IPS-18a (cell line): ENCODE results near the gene KCTD17.

Experiments used
- H3K27ac ChIP-seq: one replicate; pipeline ENCODE4 v1.5.1; 2013; ENCODE audit warnings: low read length
- H3K27me3 ChIP-seq: one replicate; pipeline ENCODE4 v1.6.1; 2013; ENCODE audit warnings: mild to moderate bottlenecking, low read length; ENCODE audit not compliant: control insufficient read depth, insufficient read depth
- H3K36me3 ChIP-seq: one replicate; pipeline ENCODE4 v1.6.1; 2013; ENCODE audit warnings: low read depth, low read length; ENCODE audit not compliant: control insufficient read depth
- H3K4me1 ChIP-seq: one replicate; pipeline ENCODE4 v1.6.1; 2013; ENCODE audit warnings: low read depth, low read length; ENCODE audit not compliant: control insufficient read depth
- H3K4me3 ChIP-seq: one replicate; pipeline ENCODE4 v1.5.1; 2013; ENCODE audit warnings: low read length
- H3K9ac ChIP-seq: one replicate; pipeline ENCODE4 v1.6.1; 2013; ENCODE audit warnings: mild to moderate bottlenecking, low read length, moderate library complexity
- H3K9me3 ChIP-seq: one replicate; pipeline ENCODE4 v1.6.1; 2013; ENCODE audit warnings: low read depth, low read length; ENCODE audit not compliant: control insufficient read depth

The KCTD17 gene

DNA sequence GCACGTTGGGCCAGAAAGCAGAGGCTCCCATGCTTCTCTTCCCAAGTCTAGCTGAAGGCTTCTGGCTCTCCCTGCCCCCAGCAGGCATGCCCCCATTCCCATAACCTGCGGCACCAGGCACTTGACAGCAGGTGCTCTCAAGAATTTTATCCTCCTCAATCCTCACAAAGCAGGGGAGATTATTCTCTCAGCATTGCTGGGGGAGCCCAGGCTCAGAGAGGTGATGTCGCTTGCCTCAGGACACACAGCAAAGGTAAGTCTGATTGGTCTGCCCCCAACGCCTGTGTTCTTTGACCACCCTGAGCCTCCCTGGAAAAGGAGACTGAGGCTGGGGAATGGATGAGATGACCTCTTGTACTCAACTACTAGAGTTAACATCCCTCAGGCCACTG, 37.1 kb upstream of the KCTD17 start:
- H3K9me3 ChIP-seq, result no peaks in the 10 kb centered on the region
- H3K36me3 ChIP-seq, result peaks cover 7% of the 10 kb centered on the region
- no peak overlapping the region for H3K4me3 ChIP-seq
- H3K9ac ChIP-seq, result no peak overlapping the region
- no peak overlapping the region for H3K27ac ChIP-seq
- H3K4me1 ChIP-seq, result no peaks in the 10 kb centered on the region
- no peaks in the 10 kb centered on the region for H3K27me3 ChIP-seq

- no peaks in the 10 kb centered on the region for H3K4me1 ChIP-seq
- H3K4me3 ChIP-seq, result no peak overlapping the region
- no peaks in the 10 kb centered on the region for H3K9me3 ChIP-seq
- peaks cover 7% of the 10 kb centered on the region for H3K36me3 ChIP-seq
- H3K27ac ChIP-seq, result no peak overlapping the region
- no peaks in the 10 kb centered on the region for H3K27me3 ChIP-seq
- H3K9ac ChIP-seq, result no peak overlapping the region
These were observed 36.5 kb upstream of the KCTD17 start for GRCh38 chr22:37014835-37015586.

- H3K27me3 ChIP-seq, result no peaks in the 10 kb centered on the region
- peaks cover 7% of the 10 kb centered on the region for H3K36me3 ChIP-seq
- H3K4me3 ChIP-seq, result no peak overlapping the region
- no peak overlapping the region for H3K9ac ChIP-seq
- no peaks in the 10 kb centered on the region for H3K9me3 ChIP-seq
- no peaks in the 10 kb centered on the region for H3K4me1 ChIP-seq
- no peak overlapping the region for H3K27ac ChIP-seq
These were observed 36.0 kb upstream of the KCTD17 start for GRCh38 chr22:37015587-37015878.

DNA sequence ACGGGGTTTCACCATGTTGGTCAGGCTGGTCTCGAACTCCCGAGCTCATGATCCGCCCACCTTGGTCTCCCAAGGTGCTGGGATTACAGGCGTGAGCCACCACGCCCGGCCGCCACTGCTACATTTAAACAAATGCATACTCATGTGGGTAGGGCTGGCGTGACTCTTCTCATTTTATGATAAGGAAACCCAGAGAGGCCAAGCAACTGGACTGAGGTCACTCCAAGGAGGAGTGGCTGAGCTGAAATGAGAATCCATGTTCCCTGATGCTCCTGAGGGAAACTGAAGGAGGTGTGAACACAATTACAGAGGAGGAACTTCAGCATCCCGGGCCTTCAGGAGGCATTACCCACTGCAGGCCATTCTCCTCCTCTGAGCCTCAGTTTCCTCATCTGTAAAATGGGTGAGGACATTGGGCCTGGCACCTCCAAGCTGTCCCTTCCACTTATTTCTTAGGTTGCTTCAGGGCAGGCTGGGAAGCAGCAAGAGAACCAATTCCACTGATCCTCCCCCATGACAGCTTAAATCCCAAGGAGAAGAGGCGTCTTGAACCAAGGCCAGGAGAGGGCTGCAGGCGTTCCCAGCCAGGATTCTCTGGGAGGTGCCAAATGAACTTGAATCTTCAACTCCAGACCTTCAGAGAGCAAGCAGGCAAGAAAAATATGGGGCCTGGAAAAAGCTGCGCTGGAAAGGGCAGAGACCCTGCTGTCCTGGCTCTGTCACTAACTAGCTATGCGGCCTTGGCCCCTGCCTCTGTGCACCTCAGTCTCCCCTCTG, 35.2 kb upstream of the KCTD17 start:
- no peaks in the 10 kb centered on the region for H3K9me3 ChIP-seq
- no peak overlapping the region for H3K9ac ChIP-seq

GRCh38 chr22:37017356-37017755, 34.2 kb upstream of the KCTD17 start:
- no peaks in the 10 kb centered on the region for H3K9me3 ChIP-seq
- no peak overlapping the region for H3K4me3 ChIP-seq
- H3K4me1 ChIP-seq, result no peaks in the 10 kb centered on the region
- H3K9ac ChIP-seq, result no peak overlapping the region
- H3K27me3 ChIP-seq, result no peaks in the 10 kb centered on the region
- no peak overlapping the region for H3K27ac ChIP-seq
- peaks cover 7% of the 10 kb centered on the region for H3K36me3 ChIP-seq

More for the DNA sequence above, 35.2 kb upstream of the KCTD17 start:
- Histone ChIP-seq H3K4me1 (no peaks in the 10 kb centered on the region), H3K27me3 (no peaks in the 10 kb centered on the region), H3K36me3 (peaks cover 7% of the 10 kb centered on the region), H3K4me3 (no peak overlapping the region), H3K27ac (no peak overlapping the region)

DNA sequence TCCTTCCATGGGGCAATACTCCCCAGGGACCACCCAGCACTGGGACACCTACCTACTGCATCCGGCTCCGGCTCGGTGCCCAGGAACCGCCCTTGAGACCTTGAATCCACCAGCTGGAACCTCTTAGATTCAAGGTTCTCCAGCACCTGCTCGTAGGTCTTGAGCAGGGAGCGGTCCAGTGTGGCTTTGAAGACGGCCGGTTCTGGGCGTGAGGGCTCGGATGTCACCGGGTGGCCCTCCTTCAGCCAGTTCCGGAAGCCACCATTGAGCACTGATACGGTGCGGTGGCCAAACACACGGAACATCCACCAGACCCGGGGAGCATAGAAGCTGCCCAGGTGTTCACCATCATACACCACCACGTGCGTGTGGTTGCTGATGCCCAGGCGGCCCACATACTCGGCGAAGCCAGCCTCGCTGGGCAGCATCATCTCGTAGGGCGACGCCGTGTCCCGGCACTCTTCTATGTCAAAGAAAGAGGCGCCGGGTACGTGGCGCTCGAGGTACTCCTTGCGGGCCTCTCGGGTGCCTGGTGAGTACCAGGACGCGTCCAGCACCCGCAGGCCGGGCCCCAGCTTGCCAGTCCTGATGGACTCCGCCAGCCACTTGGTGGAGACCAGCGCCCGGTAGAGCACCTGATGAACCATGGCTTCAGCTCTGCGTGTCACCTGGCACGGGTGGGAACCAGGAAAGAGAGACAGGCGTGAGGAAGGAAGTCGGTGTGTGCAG, 33.3 kb upstream of the KCTD17 start:
- no peaks in the 10 kb centered on the region for H3K27me3 ChIP-seq
- H3K27ac ChIP-seq, result no peak overlapping the region
- peak overlapping the region; percentile 56 for H3K9ac ChIP-seq
- peaks cover 7% of the 10 kb centered on the region for H3K36me3 ChIP-seq
- no peaks in the 10 kb centered on the region for H3K4me1 ChIP-seq
- no peaks in the 10 kb centered on the region for H3K9me3 ChIP-seq
- peak overlapping the region; percentile 68 for H3K4me3 ChIP-seq

GRCh38 chr22:37018815-37019308, 32.7 kb upstream of the KCTD17 start:
- Histone ChIP-seq H3K9ac (peak overlapping the region; percentile 56), H3K4me3 (peak overlapping the region; percentile 68), H3K9me3 (no peaks in the 10 kb centered on the region), H3K27ac (no peak overlapping the region), H3K4me1 (no peaks in the 10 kb centered on the region), H3K36me3 (peaks cover 7% of the 10 kb centered on the region), H3K27me3 (no peaks in the 10 kb centered on the region)

DNA sequence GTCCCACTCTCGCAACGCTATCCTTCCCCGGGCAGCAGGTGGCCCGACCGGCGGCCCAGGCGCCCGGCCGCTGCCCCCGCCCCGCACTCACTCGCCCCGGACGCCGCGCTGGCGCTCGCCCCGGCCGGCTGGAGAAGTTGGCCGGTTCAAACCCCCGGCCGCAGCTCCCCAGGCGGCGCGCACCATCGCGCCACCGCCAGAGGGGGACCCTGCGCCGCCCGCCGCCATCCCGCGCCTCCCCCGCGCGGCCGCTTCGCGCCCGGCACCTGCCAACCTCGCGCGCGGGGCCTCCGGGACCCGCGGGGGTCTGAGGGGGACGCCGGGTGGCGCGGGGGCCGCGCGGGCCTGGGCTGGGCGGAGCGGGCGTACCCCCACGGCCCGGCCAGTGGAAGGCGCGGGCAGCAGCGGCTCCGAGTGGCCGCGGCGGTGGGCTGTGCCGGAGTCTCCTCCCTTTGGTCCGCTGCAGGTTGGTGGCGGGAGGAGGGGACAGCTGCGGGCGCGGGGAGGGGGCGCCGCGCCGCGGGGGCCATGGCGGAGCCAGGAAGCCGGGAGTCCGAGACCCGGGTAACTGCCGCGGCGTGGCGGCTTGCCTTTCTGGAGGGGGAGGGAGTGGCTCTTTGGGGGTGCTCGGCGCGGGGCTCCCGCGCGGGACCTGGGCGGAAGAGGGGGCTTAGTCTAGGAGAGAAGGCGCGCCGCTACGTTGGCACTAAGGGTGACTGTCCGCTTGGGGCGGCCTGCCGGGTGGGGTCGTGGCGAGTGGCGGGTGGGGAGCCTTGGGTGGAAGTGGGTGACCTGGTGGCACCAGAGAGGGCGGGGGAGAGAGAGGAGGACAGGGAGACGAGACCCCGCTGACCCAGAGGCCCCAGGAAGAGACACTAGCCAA, 32.0 kb upstream of the KCTD17 start, which contains the start of the genes MPST and TST:
Gene MPST (plus strand): TSS at position 434 of the 883 bp plus-strand sequence. CDS start 95 bp downstream, at position 529.
Gene TST (minus strand): TSS at position 139 of the 883 bp plus-strand sequence. CDS start 715 bp downstream, outside the sequence.
- no peaks in the 10 kb centered on the region for H3K9me3 ChIP-seq
- H3K27ac ChIP-seq, result peak within 1 kb of the TSS; percentile 13
- H3K36me3 ChIP-seq, result peaks cover 7% of the 10 kb centered on the region
- H3K4me3 ChIP-seq, result peak within 1 kb of the TSS; percentile 80
- no peaks in the 10 kb centered on the region for H3K4me1 ChIP-seq
- no peaks in the 10 kb centered on the region for H3K27me3 ChIP-seq
- peak within 1 kb of the TSS; percentile 81 for H3K9ac ChIP-seq

DNA sequence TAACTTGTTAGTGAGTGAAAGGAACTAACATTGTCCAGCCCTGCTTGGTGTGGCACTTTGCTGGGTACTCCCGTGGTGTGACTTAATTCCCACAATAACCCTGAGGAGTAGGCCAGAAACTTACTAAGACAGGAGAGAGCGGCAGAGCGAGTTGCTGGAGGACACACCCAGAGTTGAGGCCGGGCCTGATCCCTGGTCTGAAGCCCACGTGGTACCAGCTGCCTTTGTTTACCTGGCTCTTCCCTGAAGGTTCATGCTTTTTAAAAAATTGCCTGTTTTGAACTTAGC, 31.4 kb upstream of the KCTD17 start:
- H3K36me3 ChIP-seq, result peaks cover 11% of the 10 kb centered on the region
- H3K4me1 ChIP-seq, result no peaks in the 10 kb centered on the region
- H3K9me3 ChIP-seq, result no peaks in the 10 kb centered on the region
- peak overlapping the region; percentile 80 for H3K4me3 ChIP-seq
- no peaks in the 10 kb centered on the region for H3K27me3 ChIP-seq
- H3K9ac ChIP-seq, result peak overlapping the region; percentile 81
- peak overlapping the region; percentile 13 for H3K27ac ChIP-seq

GRCh38 chr22:37021041-37021440, 30.5 kb upstream of the KCTD17 start:
- H3K27ac ChIP-seq, result no peak overlapping the region
- H3K27me3 ChIP-seq, result no peaks in the 10 kb centered on the region
- no peaks in the 10 kb centered on the region for H3K9me3 ChIP-seq
- H3K4me3 ChIP-seq, result no peak overlapping the region
- no peaks in the 10 kb centered on the region for H3K4me1 ChIP-seq
- no peak overlapping the region for H3K9ac ChIP-seq
- H3K36me3 ChIP-seq, result peaks cover 15% of the 10 kb centered on the region
